Measurements from ENCODE around the gene BCL10.
A peak's percentile ranks its signal among the peaks of the same experiment; 100 is the strongest.

BCL10 gene

GRCh38 chr1:85303440-85304162 is 27.2 kb upstream of the BCL10 start:
- DNase-seq = no peak

DNA sequence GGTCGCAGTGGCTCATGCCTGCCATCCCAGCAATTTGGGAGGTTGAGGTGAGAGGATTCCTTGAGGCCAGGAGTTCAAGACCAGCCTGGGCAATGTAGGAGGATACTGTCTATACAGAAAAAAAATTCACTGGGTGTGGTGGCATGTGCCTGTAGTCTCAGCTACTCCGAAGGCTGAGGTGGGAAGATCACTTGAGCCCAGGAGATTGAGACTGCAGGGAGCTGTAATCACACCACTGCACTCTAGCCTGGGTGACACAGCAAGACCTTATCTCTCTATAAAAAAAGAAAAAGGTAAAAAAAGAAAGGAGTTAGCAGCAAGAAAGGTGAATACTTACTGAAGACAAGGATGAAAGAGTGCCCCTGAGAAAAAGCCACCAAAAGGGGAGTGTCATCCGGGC is 23.7 kb upstream of the BCL10 start:
- DNase-seq = no peak

GRCh38 chr1:85297855-85298629 is 21.6 kb upstream of the BCL10 start:
- DNase-seq = no peak

- no peak for DNase-seq
These were observed 21.1 kb upstream of the BCL10 start for GRCh38 chr1:85297538-85297854.

DNA sequence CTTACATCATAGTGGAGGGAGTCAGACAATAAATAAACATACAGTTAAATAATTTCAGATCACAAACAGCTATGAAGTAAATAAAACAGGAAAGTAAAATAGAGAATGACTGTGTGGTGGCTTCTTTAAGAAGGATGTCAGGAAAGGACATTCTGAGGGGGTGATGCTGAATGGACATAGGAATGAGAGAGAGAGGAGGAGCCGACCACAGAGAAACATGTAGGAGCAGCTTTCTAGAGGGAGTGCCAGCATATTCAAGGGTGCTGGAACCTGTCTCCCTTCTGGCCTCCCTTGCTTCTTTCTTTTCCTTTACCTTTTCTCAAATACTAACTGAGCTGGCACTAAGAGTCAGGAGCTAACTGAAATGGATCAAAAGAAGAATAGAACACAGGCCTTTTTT is 20.5 kb upstream of the BCL10 start:
- DNase-seq = no peak

DNA sequence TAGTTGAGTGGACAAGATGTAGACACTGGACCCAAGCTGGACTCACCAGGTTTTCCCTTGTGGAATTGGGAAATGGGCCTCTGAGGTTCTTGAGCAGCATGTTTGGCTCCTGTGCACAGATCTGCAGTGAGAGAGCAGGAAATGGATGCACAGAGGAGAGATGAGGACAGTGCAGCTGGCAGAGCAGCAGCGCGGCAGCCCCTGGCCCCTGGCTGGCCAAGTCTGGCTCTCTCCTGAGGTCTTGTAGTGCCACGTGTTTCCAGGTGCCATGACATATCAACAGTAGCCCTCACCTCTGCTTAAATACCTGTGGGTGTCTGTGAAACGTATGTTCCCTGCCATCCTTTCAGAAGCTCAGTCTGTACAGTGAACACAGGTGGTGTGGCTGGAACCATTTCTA is 19.2 kb upstream of the BCL10 start:
- DNase-seq = no peak

- DNase-seq = no peak
These were observed 18.6 kb upstream of the BCL10 start for GRCh38 chr1:85295006-85295431.

DNA sequence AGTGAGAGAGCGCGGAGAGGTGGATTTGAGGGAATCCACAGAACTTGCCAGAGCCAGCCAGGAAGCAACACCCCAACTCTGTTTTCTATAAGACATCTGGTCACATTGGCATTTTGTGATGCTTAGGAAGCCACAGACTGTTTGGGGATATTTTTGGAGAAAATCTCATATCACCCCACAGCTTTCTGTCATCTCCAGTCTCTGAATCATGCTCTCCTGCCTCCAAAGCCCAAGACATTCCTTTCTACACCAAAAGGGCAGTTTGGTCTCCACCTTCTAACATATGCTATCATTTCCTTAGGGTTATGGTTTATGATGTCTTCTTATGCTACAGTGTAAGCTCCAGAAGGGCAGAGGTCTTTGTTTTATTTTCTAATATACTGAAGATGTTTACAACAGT is 14.4 kb upstream of the BCL10 start:
- no peak for DNase-seq

DNA sequence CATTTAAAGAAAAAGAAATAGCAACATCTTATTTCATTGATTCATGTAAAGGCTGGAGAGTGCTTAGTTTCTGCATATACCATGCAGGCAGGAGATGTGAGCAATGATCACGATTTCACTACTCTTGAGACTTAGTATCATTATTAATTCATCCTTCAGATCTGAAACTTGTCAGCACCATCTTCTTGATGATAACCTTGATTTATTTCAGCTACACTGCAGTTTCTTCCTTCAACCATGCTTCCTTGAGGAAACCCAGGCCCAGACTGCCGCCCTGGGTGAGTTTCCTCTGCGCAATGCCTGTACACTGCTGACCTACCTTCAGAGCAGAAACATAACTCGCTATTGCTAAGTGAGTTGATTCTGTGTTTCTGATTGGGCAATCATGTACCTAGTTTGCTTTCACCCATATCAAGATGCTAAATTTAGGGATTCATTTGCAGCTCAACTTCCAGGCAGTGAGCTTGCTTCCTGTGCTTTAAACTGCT is 13.5 kb upstream of the BCL10 start:
- DNase-seq = no peak

- DNase-seq = no peak
These were observed 12.9 kb upstream of the BCL10 start for GRCh38 chr1:85289207-85289847.

- no peak for DNase-seq
These were observed 7.8 kb upstream of the BCL10 start for GRCh38 chr1:85284202-85284601.

GRCh38 chr1:85283475-85284199 is 7.2 kb upstream of the BCL10 start:
- DNase-seq = no peak

DNA sequence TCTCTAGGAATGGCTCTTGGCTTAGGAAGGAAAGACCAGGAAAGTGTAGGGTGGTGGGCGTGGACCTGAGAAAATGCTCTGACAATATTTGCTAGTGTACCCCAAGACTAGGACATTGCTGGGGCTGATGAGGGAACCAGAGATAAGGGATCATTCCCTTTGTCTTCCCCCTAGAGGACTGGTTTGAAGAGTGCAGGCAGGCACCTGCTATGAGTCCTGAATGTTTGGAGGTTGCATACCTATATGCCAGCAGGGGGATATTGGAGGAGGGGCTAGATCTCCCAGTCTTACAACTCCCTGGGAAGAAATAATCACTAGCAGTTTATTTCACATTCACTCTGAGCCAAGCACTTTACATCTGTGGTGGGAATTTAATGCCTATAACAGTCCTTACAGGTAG is 6.0 kb upstream of the BCL10 start:
- no peak for DNase-seq

DNA sequence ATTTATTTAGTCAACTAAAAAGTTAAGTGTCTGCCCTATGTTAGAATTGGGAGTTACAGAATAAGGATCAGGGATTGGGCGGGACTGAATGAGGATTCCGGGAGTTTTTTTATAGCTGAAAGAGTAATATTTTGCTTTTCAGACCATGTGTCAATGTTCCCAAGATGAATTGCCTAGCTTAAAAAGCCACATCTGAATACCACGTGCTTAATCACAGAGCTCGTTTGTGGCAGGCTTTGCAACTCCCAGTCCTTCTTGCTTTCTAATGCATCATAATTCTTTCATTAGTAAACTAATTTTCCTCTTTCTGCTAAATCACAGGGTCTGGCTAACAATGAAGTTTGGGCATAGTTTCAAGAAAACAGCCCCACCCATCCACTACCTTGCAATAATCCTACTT is 4.2 kb upstream of the BCL10 start:
- no peak for DNase-seq

- peak; percentile 17 for DNase-seq
These were observed 3.1 kb upstream of the BCL10 start for GRCh38 chr1:85279458-85280080.

DNA sequence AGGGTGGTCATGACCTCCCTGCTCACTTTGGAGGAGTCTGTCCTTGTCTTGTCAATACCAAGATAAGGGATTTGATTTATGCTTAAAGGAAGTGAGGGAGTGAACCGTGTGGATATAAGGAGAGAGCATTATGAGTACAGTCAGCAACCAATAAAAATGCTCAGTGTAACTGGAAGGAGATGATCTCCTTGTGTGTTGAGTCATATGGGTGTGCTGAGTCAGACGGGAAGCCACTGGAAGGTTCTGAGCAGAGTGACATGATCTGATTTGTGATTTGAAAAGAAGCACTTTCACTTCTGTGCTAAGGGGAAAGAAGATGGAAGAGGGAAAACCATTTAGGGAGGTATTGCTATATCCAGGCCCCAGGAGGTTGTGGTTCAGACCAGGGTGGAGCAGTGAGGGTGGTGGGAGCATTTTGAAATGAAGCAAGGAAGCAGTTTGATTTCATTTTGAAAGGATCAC is 2.5 kb upstream of the BCL10 start:
- DNase-seq = no peak

- DNase-seq = no peak
These were observed 1.4 kb upstream of the BCL10 start for GRCh38 chr1:85277802-85278201.

DNA sequence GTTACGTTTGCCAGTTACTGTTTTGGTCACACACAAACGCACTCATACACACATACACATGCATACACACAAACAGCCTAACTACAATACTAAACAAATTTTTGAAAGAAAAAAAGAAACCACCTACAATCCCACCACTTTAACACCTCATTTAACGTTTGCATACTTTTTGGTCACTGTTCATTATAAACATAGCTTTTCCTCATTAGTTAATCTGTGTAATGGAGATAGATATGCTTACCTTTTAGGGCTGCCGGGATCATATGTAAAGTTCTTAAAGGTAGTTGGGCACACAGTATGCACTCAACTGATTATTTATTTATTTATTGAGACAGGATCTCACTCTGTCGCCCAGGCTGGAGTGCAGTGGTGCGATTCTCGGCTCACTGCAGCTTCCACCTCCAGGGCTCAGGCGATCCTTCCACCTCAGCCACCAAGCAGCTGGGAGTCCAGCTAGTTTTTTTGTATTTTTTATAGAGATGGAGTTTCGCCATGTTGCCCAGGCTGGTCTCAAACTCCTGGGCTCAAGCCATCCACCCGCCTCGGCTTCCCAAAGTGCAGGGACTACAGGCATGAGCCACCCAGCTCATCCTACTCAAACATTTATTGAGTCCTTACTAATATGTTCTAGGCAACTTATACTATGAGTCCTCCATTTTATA is 677 bp upstream of the BCL10 start:
- DNase-seq = no peak

DNA sequence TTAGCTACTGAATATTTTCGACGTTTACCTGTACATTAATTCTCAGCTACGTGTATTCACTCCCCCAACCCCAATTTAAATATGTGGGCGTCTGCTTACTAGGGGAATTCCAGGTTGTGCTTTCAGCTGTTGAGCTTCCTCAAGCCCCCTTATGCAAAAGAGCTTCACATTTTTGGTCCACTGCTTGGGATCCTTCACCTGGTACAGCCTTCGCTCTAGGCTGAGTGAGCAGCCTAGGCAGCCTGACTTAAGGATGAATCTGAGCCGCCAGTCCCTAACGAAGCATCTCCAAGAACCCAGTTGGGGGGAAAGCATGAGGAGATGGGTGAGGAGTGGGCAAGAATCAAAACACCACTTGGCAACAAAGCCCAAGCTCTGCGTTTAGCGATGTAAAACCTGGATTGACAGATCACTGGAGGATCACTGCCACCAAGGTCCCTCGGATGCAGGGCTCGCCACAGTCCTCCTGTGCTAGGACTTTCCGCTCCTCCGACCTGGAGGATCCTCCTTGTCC is 674 bp downstream of the BCL10 start:
- DNase-seq = no peak

- DNase-seq = no peak
These were observed 1.4 kb downstream of the BCL10 start for GRCh38 chr1:85274969-85275453.

- no peak for DNase-seq
These were observed 3.0 kb downstream of the BCL10 start for GRCh38 chr1:85273397-85273796.

Data from right kidney (tissue), 1 donor.